NCI-H774 (cell line): ENCODE measurements around the gene NFYA.
"Not testable (repeated sequence)": the region's sequence is repeated elsewhere in the genome, so short reads cannot be mapped to it uniquely, and the experiment has no call there.

Experiments
- DNase-seq: peaks from one replicate; lab custom pipeline; 2025; lab: John Stamatoyannopoulos, UW

The NFYA gene

GRCh38 chr6:41073968-41074691 is 1.4 kb downstream of the NFYA start:
- no peak for DNase-seq

DNA sequence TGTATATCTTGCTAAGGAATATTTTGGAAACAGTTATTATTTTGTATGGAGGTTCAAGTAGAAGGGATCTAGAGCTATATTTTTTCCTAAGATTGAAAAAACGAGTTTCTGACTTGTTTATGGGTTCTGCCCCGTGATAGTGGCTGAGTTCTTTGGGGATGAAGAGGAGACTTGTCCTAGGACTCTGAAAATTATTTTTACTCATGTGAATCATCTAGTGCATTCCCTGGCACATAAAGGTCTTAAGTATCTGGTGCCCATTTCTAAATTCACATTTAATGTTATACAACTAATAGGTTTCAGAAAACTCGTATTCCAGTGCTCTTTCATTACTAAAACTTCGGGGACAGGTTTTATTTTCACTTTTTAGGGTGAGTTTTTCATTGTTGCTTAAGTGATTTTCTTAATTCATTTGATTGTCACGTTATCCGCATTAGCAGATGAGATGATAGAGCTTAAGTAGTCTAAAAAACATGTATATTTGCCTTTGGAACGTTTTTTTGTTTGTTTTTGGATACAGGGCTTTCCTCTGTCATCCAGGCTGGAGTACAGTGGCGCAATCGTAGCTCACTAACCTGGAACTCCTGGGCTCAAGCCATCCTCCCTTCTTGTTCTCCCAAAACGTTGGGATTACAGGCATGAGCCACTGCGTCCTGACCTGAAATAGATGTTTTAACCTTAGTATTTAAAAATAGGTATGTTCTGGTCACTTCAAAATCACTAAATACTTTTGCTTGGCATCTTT is 2.1 kb downstream of the NFYA start:
- no peak for DNase-seq

- DNase-seq, result no peak
Measured at GRCh38 chr6:41075651-41076626, 3.2 kb downstream of the NFYA start.

GRCh38 chr6:41077536-41077935 is 4.8 kb downstream of the NFYA start:
- DNase-seq, result no peak

GRCh38 chr6:41078101-41078500 is 5.3 kb downstream of the NFYA start:
- no peak for DNase-seq

GRCh38 chr6:41079080-41079479 is 6.3 kb downstream of the NFYA start:
- no peak for DNase-seq

- no peak for DNase-seq
Measured at GRCh38 chr6:41080621-41081020, 7.8 kb downstream of the NFYA start.

DNA sequence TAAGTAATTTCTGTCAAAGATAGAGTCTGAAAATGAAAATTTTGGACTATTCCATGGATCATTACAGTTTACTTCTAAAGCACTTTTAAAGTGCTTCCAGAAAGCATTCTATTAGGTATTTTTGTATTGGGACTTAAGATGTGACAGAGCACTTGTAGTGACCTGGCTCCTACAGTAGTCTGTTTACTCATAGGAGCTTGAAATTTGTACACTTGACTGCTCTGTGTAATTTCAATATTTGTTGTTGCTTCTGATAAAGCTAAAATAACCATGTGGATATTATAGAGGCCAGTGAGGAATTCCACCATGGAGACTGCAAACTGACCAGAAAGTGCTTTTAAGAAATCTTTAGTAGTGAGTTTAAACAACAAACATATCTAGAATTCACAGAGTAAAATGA is 10.3 kb downstream of the NFYA start:
- DNase-seq, result no peak

DNA sequence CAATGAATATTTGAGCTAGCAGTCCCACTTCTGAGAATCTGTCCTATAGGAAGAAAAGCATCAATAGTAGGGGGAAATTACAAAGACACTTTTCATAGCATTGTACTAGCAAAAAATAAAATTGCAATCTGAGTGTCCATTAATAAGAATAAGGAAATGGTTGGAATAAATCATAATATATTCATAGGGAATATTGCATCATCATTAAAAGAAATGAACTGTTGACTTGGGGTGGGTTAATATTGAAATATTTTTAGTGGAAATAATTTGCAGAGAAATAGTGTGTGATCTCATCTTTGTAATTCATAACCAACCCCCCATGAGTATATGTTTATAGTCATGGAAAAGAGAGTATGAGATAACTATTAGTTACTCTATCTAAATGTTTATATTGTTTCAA is 12.4 kb downstream of the NFYA start:
- DNase-seq, result no peak

DNA sequence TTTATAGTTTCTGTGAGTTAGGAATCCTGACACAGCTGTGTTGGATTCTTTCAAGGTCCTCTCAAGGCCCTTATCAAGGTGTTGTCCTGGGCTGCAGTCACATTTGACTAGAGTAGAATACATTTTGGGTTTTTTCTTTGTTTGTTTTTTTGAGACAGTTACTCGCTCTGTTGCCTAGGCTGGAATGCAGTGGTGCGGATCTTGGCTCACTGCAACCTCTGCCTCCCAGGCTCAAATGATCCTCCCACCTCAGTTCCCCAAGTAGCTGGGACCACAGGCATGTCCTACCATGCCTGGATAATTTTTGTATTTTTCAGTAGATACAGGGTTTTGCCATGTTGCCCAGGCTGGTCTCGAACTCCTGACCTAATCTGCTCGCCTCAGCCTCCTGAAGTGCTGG is 15.7 kb downstream of the NFYA start:
- DNase-seq, result no peak

GRCh38 chr6:41090841-41091761 is 18.3 kb downstream of the NFYA start:
- DNase-seq, result no peak

- DNase-seq, result peak; percentile 13
Measured at GRCh38 chr6:41092421-41093140, 19.8 kb downstream of the NFYA start.

- DNase-seq, result no peak
Measured at GRCh38 chr6:41093729-41094128, 21.0 kb downstream of the NFYA start.

DNA sequence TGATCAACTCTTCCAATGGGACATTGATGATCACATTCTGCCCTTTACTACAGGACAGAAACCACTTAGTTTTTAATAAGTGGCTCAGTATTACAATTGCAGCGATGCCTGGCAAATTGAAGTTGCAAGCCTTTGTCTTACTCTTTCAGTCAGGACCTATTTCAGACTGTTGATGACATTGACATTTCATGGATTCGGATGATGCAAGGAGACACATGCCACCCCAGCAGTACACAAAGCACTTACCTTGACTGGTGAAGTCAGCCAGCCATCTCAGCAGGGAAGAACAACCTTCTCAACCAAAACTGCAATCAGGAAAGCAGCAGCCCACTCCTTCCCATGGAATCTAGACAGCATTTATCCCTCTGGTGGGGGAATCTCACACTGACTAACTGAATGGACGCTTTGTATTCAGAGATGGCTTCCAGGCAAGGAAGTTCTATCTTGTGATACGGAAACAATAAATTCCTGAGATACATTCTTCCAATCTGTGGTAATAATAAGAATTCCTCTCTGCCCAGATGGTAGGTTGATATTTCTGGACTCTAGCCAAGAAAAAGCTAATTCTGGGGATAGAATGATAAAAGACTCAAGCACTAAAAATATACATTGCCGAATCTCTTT is 24.8 kb downstream of the NFYA start:
- no peak for DNase-seq

GRCh38 chr6:41098366-41098765 is 25.6 kb downstream of the NFYA start:
- no peak for DNase-seq

- no peak for DNase-seq
Measured at GRCh38 chr6:41100871-41101287, 28.1 kb downstream of the NFYA start.

GRCh38 chr6:41103847-41104246 is 31.1 kb downstream of the NFYA start:
- no peak for DNase-seq

DNA sequence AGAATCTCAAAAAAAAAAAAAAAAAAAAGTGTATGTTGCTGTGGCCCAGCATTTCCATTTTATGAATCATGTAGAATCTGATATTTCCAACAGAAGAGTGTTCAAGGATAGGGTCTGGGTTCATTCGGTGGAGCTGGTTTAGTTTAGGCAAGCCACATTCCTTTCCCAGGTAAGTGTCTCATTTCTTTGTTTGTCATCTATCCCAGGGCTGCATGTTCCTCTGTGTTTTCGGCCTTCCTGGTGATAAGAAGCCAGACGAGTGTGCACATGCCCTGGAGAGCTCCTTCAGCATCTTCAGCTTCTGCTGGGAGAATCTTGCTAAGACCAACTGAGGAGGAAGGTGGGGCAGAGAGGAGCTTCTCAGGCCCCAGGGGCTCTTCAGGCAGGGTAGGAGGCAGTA is 38.2 kb downstream of the NFYA start:
- no peak for DNase-seq

GRCh38 chr6:41115027-41115426 is 42.3 kb downstream of the NFYA start:
- not testable (repeated sequence) for DNase-seq

DNA sequence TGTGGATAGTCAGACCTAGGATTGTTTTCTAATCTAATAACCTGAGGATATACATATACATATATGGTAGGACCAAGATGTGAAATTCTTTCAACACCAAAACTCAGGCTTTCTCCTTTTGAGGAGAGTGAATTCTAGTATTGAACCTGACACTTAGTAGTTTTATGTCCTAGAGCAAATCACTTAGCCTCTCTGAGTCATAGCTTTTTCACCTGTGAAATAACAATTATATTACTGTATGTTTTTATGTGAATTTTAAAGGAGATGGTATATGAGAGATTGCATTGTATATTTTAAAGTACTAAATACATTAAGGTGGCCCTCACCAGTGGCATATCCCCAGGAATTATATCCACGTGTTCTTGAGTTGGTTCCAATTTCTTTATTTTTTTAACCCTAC is 46.7 kb downstream of the NFYA start:
- DNase-seq, result no peak
